Colon (tissue), 2 donors: ENCODE data around the gene HSPE1.
"Not testable (repeated sequence)": the region's sequence is repeated elsewhere in the genome, so short reads cannot be mapped to it uniquely, and the experiment has no call there.

Experiments
- FAIRE-seq: peaks from 2 replicates; lab custom pipeline; 2012; peaks lifted over from hg19 to GRCh38; lab: Jason Lieb, UNC
- donor health status: control.
- donor health status: control.

Gene HSPE1

GRCh38 chr2:197498235-197498936, 1.8 kb upstream of the HSPE1 start:
- FAIRE-seq: no peak

- FAIRE-seq: no peak
Observed at GRCh38 chr2:197498937-197499593, 1.1 kb upstream of the HSPE1 start.

- FAIRE-seq: no peak
Observed at GRCh38 chr2:197500503-197501131, 438 bp downstream of the HSPE1 start.

- FAIRE-seq: no peak
Observed at GRCh38 chr2:197502201-197502600, 2.0 kb downstream of the HSPE1 start.

GRCh38 chr2:197502685-197503084, 2.5 kb downstream of the HSPE1 start:
- no peak for FAIRE-seq

- FAIRE-seq: no peak
Observed at GRCh38 chr2:197504000-197504399, 3.8 kb downstream of the HSPE1 start.

GRCh38 chr2:197504512-197504911, 4.3 kb downstream of the HSPE1 start:
- FAIRE-seq: no peak

- FAIRE-seq: no peak
Observed at GRCh38 chr2:197506658-197507057, 6.5 kb downstream of the HSPE1 start.

- FAIRE-seq: no peak
Observed at GRCh38 chr2:197513915-197514314, 13.7 kb downstream of the HSPE1 start.

GRCh38 chr2:197514754-197515153, 14.6 kb downstream of the HSPE1 start:
- no peak for FAIRE-seq

GRCh38 chr2:197515315-197515738, 15.1 kb downstream of the HSPE1 start:
- FAIRE-seq: no peak

- FAIRE-seq: no peak
Observed at GRCh38 chr2:197515739-197516392, 15.7 kb downstream of the HSPE1 start, which contains the start of gene MOB4. MOB4 (plus strand) TSS chr2:197516066; CDS start chr2:197516087, 21 bp downstream.

- FAIRE-seq: no peak
Observed at GRCh38 chr2:197516393-197516761, 16.2 kb downstream of the HSPE1 start.

- FAIRE-seq: no peak
Observed at GRCh38 chr2:197517150-197517549, 17.0 kb downstream of the HSPE1 start.

- FAIRE-seq: no peak
Observed at GRCh38 chr2:197538412-197538811, 38.2 kb downstream of the HSPE1 start.

GRCh38 chr2:197539734-197540133, 39.6 kb downstream of the HSPE1 start:
- FAIRE-seq: no peak

GRCh38 chr2:197543206-197543605, 43.0 kb downstream of the HSPE1 start:
- FAIRE-seq: no peak

GRCh38 chr2:197547163-197547900, 47.2 kb downstream of the HSPE1 start:
- no peak for FAIRE-seq

- no peak for FAIRE-seq
Observed at GRCh38 chr2:197548582-197548981, 48.4 kb downstream of the HSPE1 start.

- FAIRE-seq: not testable (repeated sequence)
Observed at GRCh38 chr2:197551260-197551659, 51.1 kb downstream of the HSPE1 start.
